ENCODE measurements around the gene SLC6A16.
"Not testable (repeated sequence)": the region's sequence is repeated elsewhere in the genome, so short reads cannot be mapped to it uniquely, and the experiment has no call there.

Gene SLC6A16

GRCh38 chr19:49324801-49325576, at the start of gene SLC6A16:
TSS of gene SLC6A16 (minus strand) at chr19:49325191. CDS start at chr19:49311347, 13,844 bp downstream.
- no peak for DNase-seq

GRCh38 chr19:49373174-49373573, 48.2 kb upstream of the SLC6A16 start:
- DNase-seq, result not testable (repeated sequence)

- no peak for DNase-seq
Measured at GRCh38 chr19:49371184-49371583, 46.2 kb upstream of the SLC6A16 start.

GRCh38 chr19:49368711-49369358, 43.8 kb upstream of the SLC6A16 start:
- DNase-seq, result no peak

GRCh38 chr19:49366110-49366509, 41.1 kb upstream of the SLC6A16 start:
- no peak for DNase-seq

DNA sequence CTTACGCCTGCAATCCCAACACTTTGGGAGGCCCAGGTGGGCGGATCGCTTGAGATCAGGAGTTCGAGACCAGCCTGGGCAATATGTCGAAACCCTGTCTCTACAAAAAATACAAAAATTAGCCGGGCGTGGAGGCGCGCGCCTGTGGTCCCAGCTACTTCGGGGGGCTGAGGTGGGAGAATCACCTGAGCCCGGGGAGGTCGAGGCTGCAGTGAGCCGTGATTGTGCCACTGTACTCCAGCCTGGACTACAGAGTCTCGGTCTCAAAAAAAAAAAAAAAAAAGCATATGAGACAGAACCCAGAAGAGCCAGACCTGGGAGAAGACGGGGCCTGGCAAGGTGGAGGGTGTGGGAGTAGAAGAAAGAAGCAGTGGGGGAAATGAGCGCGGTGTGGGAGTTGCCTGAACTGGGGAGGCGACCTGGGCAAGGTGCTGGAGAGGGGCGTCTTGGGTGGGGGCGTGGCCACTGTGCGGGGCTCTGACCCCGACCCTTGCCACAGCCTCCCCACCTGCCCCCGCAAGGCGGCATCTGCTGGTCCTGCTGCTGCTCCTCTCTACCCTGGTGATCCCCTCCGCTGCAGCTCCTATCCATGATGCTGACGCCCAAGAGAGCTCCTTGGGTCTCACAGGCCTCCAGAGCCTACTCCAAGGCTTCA, 39.2 kb upstream of the SLC6A16 start:
- no peak for DNase-seq

GRCh38 chr19:49363268-49364082, 38.5 kb upstream of the SLC6A16 start, which contains the start of gene DKKL1:
TSS of gene DKKL1 (plus strand) at chr19:49363877. CDS start at chr19:49363999, 122 bp downstream.
- peak; percentile 86 for DNase-seq

DNA sequence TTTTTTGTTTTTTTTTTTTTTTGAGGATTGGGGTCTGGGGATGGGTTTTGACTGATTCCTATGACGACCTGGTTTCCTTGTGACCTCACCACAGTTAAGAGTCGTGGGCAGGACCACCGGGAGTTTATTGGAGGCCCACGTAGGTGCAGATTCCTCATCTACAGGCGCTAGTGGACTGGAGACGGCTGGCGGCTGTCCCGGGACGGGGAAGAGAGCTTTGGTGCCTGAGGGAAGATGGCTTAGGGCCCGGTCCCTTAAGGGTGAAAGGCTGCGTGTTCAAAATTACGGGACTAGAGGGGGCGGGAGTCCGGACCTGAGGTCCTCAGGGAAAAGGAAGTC, 37.9 kb upstream of the SLC6A16 start:
- DNase-seq, result no peak

- DNase-seq, result no peak
Measured at GRCh38 chr19:49362048-49362928, 37.3 kb upstream of the SLC6A16 start, which contains the start of gene TEAD2. TSS of gene TEAD2 (minus strand) at chr19:49362416. CDS start at chr19:49360075, 2,341 bp downstream.

- peak; percentile 40 for DNase-seq
Measured at GRCh38 chr19:49361438-49362047, 36.6 kb upstream of the SLC6A16 start.

- no peak for DNase-seq
Measured at GRCh38 chr19:49359851-49360820, 35.1 kb upstream of the SLC6A16 start.

- no peak for DNase-seq
Measured at GRCh38 chr19:49357186-49357585, 32.2 kb upstream of the SLC6A16 start.

DNA sequence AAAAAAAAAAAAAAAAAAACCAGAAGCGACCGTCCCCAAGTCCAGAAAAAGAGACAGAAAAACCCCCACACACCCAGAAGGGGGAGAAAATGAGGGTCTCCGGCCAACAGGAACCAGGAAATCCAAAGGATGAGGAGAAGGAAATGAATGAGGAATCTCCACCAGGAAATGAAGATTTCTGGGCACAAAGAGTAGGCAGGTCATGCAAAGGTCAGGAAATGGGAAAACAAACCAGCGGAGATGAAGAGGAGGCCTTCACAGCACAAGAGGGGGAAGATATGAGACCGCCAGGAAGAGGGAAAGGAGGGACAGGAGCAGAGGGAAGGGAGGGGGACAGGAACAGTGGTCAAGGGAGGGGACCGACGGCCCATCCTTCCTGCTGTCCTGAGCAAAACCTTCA, 31.4 kb upstream of the SLC6A16 start:
- DNase-seq, result no peak

GRCh38 chr19:49355909-49356353, 30.9 kb upstream of the SLC6A16 start:
- no peak for DNase-seq

GRCh38 chr19:49349567-49349966, 24.6 kb upstream of the SLC6A16 start:
- no peak for DNase-seq

GRCh38 chr19:49348305-49349189, 23.6 kb upstream of the SLC6A16 start:
- no peak for DNase-seq

- no peak for DNase-seq
Measured at GRCh38 chr19:49347835-49348234, 22.8 kb upstream of the SLC6A16 start.

DNA sequence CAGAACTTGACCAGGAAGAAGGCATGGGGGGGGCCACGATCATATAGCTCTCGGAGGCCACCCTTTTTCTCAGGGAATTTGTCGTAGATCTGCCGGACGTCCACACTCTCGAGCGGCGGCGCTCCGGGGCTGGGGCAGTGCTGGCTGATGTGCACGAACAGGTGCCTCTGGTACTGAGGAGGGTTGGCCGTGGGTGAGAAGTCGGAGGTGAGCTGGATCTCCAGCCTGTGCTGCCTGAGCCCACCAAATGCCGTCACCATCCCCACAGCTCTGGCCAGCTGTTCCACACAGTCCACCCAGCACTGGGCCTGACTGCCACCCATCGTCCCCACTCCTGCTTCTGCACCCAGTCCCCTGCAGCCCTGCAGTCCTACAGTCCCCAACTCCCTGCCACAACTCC, 22.2 kb upstream of the SLC6A16 start:
- DNase-seq, result no peak
